GM21723 (cell line): ENCODE results near the gene GALNT7.
A peak's percentile ranks its signal among the peaks of the same experiment; 100 is the strongest.
"Not testable (repeated sequence)": the region's sequence is repeated elsewhere in the genome, so short reads cannot be mapped to it uniquely, and the experiment has no call there.

Source experiments
- ATAC-seq: cut with Tn5 transposase; IDR thresholded peaks from one replicate; pipeline ENCODE4 v1.9.1; 2021; ENCODE audit warnings: mild to moderate bottlenecking, moderate library complexity; ENCODE audit not compliant: unreplicated experiment

GALNT7 gene, protein sequence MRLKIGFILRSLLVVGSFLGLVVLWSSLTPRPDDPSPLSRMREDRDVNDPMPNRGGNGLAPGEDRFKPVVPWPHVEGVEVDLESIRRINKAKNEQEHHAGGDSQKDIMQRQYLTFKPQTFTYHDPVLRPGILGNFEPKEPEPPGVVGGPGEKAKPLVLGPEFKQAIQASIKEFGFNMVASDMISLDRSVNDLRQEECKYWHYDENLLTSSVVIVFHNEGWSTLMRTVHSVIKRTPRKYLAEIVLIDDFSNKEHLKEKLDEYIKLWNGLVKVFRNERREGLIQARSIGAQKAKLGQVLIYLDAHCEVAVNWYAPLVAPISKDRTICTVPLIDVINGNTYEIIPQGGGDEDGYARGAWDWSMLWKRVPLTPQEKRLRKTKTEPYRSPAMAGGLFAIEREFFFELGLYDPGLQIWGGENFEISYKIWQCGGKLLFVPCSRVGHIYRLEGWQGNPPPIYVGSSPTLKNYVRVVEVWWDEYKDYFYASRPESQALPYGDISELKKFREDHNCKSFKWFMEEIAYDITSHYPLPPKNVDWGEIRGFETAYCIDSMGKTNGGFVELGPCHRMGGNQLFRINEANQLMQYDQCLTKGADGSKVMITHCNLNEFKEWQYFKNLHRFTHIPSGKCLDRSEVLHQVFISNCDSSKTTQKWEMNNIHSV

DNA sequence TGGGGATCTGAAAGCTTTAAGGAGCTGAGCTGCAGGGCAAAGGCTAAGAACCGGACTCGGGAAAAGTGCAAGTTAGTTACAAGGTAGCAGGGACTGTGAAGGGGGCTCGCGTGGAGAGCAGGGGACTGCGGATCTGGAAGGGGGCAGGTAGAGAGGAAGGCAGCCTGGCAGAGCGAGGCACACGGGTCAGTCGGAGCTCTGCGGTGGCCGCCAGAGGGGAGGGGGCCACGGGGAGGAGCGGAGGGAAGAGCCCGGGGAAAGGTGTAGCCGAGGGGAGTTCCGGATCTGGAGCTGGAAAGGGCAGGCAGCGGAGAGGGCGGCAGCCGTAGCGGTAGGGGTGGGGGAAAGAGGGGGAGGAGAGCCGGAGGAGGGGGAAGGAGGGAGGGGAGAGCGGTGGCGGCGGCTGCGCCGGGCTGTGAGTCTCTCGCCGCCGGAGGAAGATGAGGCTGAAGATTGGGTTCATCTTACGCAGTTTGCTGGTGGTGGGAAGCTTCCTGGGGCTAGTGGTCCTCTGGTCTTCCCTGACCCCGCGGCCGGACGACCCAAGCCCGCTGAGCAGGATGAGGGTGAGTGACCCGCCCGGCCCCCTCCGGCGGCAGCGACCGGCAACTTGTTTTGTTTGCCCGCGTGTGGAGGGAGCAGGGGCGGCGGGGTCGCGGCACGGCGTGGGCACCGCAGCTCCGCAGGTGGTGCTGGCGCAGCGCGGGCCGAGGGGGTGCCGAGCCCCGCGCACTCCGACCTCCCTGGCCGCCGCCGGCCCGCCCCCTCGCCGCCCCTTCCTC is at the start of gene GALNT7:
Gene GALNT7, plus strand, starts transcription at position 416 of the 782 bp plus-strand sequence. Its CDS starts 25 bp downstream, at position 441.
- ATAC-seq: peak; percentile 41

DNA sequence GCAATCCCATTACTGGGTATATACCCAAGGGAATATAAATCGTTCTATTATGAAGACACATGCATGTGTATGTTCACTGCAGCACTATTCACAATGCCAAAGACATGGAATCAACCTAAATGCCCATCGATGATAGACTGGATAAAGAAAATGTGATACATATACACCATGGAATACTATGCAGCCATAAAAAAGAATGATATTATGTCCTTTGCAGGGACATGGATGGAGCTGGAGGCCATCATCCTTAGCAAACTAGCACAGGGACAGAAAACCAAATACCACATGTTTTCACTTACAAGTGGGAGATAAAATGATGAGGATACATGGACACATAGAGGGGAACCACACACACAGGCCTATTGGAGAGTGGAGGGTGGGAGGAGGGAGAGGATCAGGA is 49.8 kb upstream of the GALNT7 start:
- ATAC-seq: not testable (repeated sequence)

DNA sequence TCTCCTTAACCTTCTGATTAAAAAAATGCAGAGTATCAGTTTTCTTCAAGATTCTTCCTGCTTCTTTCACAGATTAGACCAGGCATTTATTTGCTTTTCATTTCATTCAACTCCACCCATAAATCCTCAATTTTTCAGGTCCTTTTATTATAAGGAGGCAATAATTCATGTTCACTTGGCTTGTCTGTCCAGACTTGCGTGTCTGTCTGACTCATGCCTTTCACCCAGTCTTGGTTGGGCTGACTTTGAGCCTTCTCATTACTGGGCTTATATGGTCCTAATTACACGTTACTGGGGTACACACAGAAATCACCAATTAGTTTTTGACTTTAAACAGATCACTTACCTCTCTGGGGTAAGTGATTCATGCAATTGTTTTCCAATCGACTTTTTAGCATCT is 48.8 kb upstream of the GALNT7 start:
- ATAC-seq: no peak

DNA sequence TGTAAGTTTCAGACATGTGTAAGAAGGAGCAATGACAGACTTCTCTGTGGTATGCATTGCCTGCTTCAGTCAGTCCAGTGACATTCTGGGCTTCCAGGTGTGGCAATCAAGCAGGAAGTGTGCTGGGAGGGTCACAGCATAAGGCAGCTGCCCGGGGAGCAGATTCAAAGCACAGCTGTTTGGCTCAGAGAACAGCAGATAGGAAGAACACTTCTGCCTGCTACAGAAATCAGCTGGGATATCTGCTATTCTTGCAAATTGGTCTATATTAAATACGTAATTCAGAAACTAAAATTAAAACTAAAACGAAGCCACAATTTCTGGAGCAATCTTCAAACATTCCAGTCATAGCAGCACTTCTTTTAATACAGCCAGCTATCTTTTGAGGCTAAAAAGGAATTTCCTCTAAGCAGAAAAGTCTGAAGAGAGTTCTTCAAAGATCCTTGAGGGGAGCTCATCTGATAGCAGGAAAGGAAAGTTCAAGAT is 47.5 kb upstream of the GALNT7 start:
- peak; percentile 94 for ATAC-seq

DNA sequence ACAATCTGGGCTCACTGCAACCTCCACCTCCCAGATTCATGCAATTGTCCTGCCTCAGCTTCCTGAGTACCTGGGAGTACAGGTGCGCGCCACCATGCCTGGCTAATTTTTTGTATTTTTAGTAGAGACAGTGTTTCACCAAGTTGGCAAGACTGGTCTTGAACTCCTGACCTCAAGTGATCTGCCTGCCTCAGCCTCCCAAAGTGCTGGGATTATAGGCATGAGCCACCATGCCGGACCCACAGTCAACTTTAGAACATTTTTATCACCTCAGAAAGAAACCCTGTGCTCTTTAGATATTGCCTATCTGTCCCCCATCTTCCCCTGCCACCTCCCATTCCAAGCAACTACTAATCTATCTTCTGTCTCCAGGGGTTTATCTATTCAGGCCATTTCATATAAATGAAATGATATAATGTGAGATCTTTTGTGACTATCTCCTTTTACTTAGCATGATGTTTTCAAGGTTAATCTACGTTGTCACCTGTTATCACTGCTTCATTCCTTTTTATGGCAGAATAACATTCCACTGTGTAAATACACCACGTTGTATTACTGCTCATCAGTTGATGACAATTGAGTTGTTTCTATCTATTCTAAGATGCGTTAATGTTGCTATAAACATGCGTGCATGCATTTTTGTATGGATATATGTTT is 44.3 kb upstream of the GALNT7 start:
- ATAC-seq: no peak

DNA sequence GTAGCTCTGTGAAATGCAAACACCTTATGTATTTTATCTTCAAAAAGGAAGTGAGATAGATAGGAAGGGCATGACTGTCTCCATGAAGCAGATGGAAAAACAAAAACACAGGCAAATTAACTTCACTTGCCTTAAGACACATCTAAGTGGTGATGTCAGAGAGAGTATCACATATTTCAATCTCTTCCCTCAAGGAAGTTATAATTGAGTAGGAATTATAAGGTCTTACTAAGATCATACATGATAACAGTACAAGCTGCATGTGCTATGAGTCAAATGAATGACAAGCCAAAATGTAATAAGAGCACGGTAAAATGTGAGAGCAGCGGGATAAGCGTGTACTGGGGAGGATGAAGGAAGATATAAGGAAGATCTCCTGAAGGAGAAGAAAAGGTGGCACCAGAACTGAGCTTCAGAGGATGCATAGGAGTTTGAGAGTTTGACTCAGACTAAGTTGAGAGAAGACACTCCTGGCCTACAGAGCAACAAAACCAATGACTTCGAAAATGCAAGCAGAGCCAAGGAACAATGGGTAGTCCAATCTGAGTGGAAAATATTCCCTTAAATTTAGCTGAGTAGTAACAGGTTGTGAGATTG is 43.3 kb upstream of the GALNT7 start:
- ATAC-seq: no peak

DNA sequence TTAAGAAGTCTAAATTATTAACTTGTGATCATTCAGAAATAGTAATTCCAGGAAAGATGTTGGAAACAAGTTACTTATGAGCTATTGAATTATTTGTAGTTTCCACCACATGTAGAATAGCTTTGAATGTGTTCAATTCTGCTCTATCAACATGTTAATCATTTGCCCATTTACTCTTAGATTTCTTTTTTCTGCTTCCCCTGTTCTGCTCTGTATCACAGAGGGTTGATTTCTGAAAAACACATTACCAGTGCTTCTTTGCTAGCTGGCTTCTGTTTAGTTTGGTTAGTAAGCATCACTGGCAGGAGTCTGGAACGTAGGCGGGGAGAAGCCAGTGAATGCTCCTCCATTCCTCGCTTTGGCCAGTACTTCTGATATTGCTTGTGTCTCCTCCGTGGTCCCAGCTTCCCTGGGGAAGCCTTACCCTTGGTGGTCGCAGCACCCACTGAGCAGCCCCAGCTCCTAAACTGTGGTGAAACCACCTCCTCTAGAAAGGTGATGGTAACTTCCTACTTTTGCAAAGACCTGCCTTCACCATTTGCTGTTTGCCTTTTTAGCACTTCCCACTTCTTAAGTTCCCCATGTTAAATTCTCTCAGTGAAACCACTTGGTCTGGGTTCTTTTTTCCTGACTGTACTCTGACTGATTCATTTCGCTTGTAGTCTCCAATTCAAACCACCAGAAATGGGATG is 40.3 kb upstream of the GALNT7 start:
- no peak for ATAC-seq

DNA sequence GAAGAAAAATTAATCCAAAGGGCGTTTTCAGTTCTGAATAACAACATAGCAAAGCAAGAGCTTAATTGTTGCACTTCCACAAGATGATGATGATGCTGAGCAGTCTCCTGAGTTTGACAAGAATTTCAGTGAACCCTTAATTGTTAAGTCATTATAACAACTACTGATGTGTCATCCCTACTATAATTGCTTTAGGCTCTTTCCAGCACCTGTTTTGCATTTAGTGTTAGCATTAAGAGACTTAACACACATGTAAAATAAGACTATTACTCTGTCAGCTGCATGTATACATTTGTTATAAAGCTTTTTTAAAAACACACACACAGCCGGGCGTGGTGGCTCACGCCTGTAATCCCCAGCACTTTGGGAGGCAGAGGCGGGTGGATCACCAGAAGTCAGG is 37.9 kb upstream of the GALNT7 start:
- ATAC-seq: no peak

DNA sequence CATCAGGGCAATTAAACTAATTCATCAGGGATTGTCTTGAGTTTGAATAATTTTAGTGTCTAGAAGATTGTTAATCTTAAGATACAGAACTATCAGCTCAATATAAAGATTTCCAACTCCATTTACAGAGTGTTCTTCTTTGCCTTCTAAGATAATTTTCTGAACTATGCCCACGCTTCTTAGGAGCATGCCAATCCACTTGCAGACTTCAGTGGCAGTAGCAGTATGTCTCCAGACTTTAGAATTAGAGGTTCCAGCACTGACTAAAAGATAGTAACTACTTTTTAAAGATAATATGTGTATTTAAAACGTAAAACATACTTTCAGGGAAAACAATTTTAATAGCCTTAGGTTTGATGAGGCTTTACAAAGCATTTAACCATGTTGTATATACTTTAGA is 34.2 kb upstream of the GALNT7 start:
- ATAC-seq: no peak

DNA sequence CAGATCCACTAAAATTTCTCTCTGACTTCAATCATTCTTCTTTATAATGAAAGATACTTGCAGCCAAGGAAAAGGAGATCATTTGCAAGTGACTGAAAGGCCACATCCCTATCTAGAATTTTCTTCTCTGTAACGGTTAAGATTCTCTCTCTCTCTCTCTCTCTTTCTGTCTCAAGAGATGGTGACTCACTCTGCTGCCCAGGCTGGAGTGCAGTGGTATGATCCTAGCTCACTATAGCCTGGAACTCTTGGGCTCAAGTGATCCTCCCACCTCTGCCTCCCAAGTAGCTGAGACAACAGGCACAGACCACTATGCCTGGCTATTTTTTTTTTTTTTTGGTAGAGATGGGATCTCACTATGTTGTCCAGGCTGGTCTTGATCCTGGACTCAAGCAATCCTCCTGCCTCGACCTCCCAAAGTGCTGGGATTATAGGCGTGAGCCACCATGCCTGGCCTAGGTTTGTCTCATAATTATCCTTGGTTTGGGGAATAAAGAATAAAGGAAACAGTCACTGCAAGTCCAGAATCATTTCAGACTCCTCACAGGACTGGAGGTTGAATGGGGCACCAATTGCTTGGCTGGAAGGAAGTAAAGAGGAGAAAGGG is 33.3 kb upstream of the GALNT7 start:
- no peak for ATAC-seq

DNA sequence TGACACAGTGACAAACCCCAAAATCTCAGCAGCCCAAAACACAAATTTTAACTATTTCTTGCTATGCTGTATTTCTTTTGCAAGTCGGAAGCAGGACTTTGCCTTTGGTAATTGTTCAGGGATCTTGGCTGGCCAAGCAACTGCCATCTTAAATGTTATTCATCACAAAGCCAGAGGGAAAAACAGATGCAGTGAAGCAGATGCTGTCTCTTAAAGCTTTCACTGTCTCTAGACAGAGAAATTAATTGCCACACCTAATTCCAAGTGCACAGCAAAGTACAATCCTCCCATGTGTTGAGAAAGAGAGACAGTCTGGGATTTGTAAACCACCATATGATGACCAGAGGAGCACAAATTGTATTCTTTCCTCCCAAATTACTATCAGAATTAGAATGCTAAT is 30.0 kb upstream of the GALNT7 start:
- no peak for ATAC-seq

DNA sequence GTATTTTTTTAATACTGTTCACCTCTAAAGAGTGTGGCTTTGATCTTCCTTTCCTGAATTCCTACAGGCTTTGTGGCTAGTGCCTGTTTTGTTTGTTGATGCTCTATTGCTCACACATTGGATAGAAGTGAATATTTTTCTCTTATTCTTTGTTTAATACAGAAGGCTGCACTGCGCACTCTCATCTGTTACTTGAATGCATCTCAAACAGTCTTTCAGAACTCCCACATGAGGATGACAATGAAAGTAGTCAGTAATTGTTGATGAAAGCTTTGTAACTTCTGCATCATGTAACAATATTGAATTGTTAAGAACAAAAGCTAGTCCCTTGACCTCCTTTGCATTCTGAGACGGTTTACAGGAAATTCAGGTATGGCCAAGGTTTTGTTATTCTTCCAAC is 29.1 kb upstream of the GALNT7 start:
- no peak for ATAC-seq

DNA sequence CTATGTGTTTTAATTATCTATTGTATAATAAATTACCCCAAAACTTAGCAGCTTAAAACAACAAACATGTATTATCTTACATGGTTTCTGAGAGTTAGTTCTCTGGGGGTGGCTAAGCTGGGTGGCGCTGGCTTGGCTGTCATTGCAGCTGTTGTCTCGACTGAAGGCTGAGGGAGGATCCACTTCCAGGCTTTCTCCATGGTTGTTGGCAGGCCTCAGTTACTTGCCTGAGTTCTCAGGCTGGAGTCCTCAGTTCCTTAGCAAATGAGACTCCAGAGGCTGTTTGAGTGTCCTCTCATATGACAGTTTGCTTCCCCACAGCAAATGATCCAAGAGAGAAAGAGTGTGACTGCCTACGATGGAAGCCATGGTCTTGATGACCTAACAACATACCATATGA is 23.5 kb upstream of the GALNT7 start:
- ATAC-seq: no peak

DNA sequence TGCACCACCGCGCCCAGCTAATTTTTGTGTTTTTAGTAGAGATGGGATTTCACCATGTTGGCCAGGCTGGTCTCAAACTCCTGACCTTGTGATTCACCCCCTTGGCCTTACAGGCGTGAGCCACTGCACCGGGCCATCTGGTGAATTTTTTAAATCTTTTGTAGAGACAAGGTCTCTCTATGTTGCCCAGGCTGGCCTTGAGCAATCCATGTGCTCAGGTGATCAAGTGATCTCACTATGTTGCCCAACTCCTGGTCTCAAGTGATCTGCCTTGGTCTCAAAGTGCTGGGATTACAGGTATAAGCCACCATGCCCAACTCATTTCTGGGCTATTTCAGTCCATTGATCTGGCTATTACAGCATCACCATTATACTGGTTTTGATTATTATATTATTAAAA is 22.2 kb upstream of the GALNT7 start:
- ATAC-seq: no peak

DNA sequence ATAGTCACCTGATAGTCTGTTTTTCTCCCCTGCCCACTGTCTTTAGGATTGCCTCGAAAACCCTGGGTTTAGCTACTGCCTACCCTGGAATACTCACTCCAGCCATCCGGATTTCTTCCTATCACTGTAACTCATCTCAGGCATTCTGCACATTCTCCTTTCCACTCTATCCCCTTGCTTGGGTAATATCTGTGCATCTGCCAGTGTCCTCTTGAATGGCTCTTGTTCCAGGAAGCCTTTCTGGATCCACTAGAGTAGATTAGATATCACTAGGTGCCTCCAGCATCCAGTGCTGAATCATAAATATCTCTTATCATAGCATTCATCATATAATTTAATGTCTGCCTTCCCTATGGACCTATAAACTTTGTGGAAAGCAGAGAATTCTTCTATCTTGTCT is 17.1 kb upstream of the GALNT7 start:
- no peak for ATAC-seq

DNA sequence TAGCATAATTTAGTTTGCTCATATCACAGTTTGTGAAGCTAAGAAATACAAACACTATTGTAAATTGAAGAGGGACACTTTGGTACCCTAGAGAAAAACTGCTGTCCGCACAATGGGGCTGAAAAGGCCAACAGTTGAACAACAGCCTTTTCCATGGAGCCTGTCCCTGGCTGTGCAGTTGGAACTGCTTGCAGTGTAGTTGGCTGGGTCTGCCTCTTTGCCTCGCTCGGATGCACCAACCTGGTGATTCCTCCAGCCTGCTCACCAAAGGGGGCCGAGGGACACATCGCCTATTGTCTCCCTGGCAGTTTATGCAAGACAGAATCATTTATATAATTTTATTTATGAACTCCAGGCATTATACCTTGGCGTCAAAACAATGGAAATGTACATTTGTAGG is 16.5 kb upstream of the GALNT7 start:
- ATAC-seq: no peak

DNA sequence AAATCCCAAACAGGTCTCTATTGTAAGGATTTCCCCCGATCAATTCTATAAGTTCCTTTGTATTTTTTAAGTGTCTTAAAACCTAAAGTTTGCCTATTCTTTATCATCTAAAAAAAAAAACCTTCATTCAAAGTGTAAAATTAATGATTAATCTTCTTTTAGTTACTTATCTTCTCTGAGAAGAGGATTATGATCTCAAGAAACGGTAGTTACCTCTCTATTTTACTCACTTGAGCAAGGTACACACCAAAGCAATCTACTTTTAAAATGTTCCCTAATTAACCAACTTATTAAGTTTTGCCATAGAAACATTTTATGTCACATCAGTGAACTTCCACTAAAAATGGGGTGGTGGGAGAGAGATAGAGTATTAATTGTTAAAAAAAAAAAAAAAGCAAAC is 15.2 kb upstream of the GALNT7 start:
- no peak for ATAC-seq

DNA sequence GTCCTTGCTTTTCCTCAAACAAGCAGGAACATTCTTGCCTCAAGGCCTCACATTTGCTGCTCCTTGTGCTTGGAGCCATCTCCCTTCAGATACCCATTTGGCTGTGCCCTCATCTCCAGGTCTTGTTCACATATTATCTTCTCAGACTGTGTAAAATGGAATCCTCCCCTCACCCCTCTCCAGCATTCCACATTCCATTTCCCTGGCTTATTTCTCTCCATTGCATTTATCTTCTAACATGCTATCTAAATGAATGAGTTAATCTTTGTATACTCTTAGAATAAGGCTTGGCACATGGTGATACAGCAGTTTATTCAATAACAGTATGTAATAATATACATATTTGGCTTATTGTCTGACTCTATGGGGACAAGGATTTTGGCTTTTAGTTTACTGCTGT is 8.8 kb upstream of the GALNT7 start:
- ATAC-seq: no peak

DNA sequence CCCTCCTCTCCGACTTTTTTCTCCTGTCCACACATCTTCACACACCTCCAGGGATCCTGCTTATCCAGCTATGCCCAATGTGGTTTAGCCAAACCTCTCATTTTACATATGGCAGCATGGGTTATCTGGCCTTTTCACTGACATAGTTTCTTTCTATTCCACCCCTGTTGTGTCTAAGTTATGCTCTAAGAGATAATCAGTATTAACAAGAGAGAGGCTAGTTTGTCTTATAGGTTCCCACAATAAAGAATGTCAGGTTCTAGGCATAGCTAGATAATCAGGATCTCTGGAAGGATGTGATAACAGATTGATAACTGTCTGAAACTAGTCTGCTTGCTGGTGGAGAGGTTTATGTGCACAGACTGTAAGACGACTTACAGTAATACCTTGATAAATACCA is 7.7 kb upstream of the GALNT7 start:
- no peak for ATAC-seq

DNA sequence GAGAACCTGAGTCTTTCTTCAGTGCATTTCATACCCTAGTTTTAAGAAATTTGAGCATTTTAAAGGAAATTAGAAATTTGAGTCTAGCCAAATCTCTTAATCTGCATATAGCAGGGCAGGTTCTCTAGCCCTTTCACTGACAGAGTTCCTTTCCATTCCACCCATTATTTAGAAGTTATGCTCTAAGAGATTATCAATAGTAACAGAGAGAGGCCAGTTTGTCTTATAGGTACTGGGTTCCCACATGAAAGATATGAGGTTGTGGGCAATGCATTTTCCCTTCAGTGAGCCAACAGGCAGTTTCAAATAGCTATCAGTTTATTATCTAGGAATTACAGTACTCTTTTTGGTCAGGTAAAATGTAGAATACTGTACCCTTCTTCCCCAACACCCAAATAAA is 7.3 kb upstream of the GALNT7 start:
- ATAC-seq: no peak
